Neuronal stem cell (in vitro differentiated cells): Measurements from ENCODE around the gene SLC2A9.

ENCODE experiments used
- DNase-seq: peaks from one replicate; pipeline ENCODE4 v3.0.0-alpha.2; 2013; ENCODE audit warnings: low spot score
- H2AFZ ChIP-seq: one replicate; pipeline ENCODE4 v1.6.1; 2013; ENCODE audit warnings: mild to moderate bottlenecking, low read length, inconsistent platforms
- H2AK5ac ChIP-seq: 2 replicates; pipeline ENCODE4 v1.6.1; 2013; ENCODE audit warnings: low read depth, mild to moderate bottlenecking, inconsistent platforms, low read length, moderate library complexity, mixed read lengths
- H2BK120ac ChIP-seq: 2 replicates; pipeline ENCODE4 v1.6.1; 2013; ENCODE audit warnings: low read depth, mild to moderate bottlenecking, inconsistent platforms, low read length, moderate library complexity, mixed read lengths
- H2BK12ac ChIP-seq: one replicate; pipeline ENCODE4 v1.6.1; 2013; ENCODE audit warnings: low read length, inconsistent platforms
- H2BK15ac ChIP-seq: 2 replicates; pipeline ENCODE4 v1.6.1; 2013; ENCODE audit warnings: mild to moderate bottlenecking, low read length, inconsistent platforms, mixed read lengths
- H2BK5ac ChIP-seq: one replicate; pipeline ENCODE4 v1.6.1; 2013; ENCODE audit warnings: inconsistent platforms, mild to moderate bottlenecking, low read length, moderate library complexity
- H3K14ac ChIP-seq: one replicate; pipeline ENCODE4 v1.6.1; 2013; ENCODE audit warnings: low read length, inconsistent platforms
- H3K18ac ChIP-seq: 2 replicates; pipeline ENCODE4 v1.6.1; 2013; ENCODE audit warnings: low read length, inconsistent platforms
- H3K23ac ChIP-seq: 2 replicates; pipeline ENCODE4 v1.6.1; 2013; ENCODE audit warnings: low read depth, mild to moderate bottlenecking, mixed read lengths, low read length, inconsistent platforms; ENCODE audit not compliant: poor library complexity
- H3K27ac ChIP-seq: replicated peaks from 3 replicates; pipeline ENCODE4 v1.5.1; 2013; ENCODE audit warnings: low read length, inconsistent platforms
- H3K27me3 ChIP-seq, 3 experiments: 2 replicates each; pipeline ENCODE4 v1.6.1; 2013; ENCODE audit warnings: low read length in 3 of 3, mild to moderate bottlenecking in 2 of 3, inconsistent platforms in 1 of 3, low read depth in 1 of 3, mixed read lengths in 1 of 3, moderate library complexity in 1 of 3; ENCODE audit not compliant: control insufficient read depth in 3 of 3, insufficient read depth in 3 of 3
- H3K36me3 ChIP-seq, 2 donors: replicated peaks in 1 of 2; 2 replicates each; pipeline ENCODE4 v1.6.1; 2013; ENCODE audit warnings: low read length in 2 of 2; ENCODE audit not compliant: control insufficient read depth in 2 of 2, insufficient read depth in 2 of 2
- H3K4ac ChIP-seq: 2 replicates; pipeline ENCODE4 v1.6.1; 2013; ENCODE audit warnings: inconsistent platforms, mild to moderate bottlenecking, low read length, moderate library complexity
- H3K4me1 ChIP-seq, 2 donors: 1 replicate in 1 of 2; 2 replicates in 1 of 2; pipeline ENCODE4 v1.6.1; 2013; ENCODE audit warnings: low read length in 2 of 2, low read depth in 1 of 2; ENCODE audit not compliant: control insufficient read depth in 2 of 2, insufficient read depth in 1 of 2
- H3K4me2 ChIP-seq: one replicate; pipeline ENCODE4 v1.6.1; 2013; ENCODE audit warnings: mild to moderate bottlenecking, low read length, inconsistent platforms; ENCODE audit not compliant: insufficient read depth, poor library complexity, severe bottlenecking
- H3K4me3 ChIP-seq, 2 donors: 2 replicates each; pipeline ENCODE4 v1.5.1; 2013; ENCODE audit warnings: low read length in 2 of 2, mild to moderate bottlenecking in 2 of 2, inconsistent platforms in 1 of 2, moderate library complexity in 1 of 2
- H3K79me1 ChIP-seq: one replicate; pipeline ENCODE4 v1.6.1; 2013; ENCODE audit warnings: low read depth, mild to moderate bottlenecking, inconsistent platforms, low read length, moderate library complexity
- H3K9ac ChIP-seq: one replicate; pipeline ENCODE4 v1.6.1; 2013; ENCODE audit warnings: mild to moderate bottlenecking, low read depth, low read length, inconsistent platforms; ENCODE audit not compliant: poor library complexity
- H3K9me3 ChIP-seq, 2 donors: replicated peaks in 1 of 2; 2 replicates each; pipeline versions ENCODE3 to v1.6.1; 2013; ENCODE audit warnings: low read length in 2 of 2, mild to moderate bottlenecking in 2 of 2, inconsistent platforms in 1 of 2, low read depth in 1 of 2, mixed read lengths in 1 of 2, moderate library complexity in 1 of 2; ENCODE audit not compliant: control insufficient read depth in 2 of 2, insufficient read depth in 1 of 2
- H4K8ac ChIP-seq: one replicate; pipeline ENCODE4 v1.6.1; 2013; ENCODE audit warnings: low read depth, mild to moderate bottlenecking, inconsistent platforms, low read length, moderate library complexity
- H4K91ac ChIP-seq: one replicate; pipeline ENCODE4 v1.6.1; 2013; ENCODE audit warnings: low read length, low read depth, mild to moderate bottlenecking, inconsistent platforms; ENCODE audit not compliant: poor library complexity
- WGBS, 2 donors: extraction: QIAGEN DNeasy Blood & Tissue Kit; methylation state at CpG; one replicate each; pipeline ENCODE4 v1.1.7; 2013; ENCODE audit warnings: missing lambda C conversion rate in 2 of 2, mixed read lengths in 1 of 2; ENCODE audit not compliant: insufficient read length in 2 of 2, insufficient replicate concordance in 1 of 2; ENCODE audit errors: extremely low coverage in 2 of 2; 5-methylcytosine and 5-hydroxymethylcytosine counted together

The SLC2A9 gene

DNA sequence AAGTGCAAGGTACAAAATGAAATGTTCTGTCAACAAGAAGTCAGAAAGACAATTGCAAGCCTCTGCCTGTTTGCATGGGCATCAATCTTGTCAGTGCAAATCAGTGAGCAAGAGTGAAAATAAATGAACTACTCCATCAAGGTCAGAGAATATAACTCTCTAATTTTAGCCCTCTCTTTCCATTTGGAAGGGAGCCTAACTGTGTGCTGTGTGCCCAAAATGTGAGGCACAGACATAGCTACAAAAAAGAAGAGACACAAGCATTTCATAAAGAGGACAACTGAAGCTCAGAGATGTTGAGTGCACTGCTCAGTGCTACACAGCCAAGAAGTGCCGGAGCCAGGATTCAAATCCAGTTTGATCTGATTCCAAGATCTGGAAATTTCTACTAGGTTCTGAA is 114.3 kb downstream of the SLC2A9 start:
- no CpG with 5 or more reads among the region's 1 CpG for WGBS, 2 donors
- H3K79me1 ChIP-seq = no peaks in the 10 kb centered on the region
- H3K36me3 ChIP-seq = no peaks in the 10 kb centered on the region
- H2BK15ac ChIP-seq = no peak overlapping the region
- H3K4me2 ChIP-seq = no peak overlapping the region
- no peak overlapping the region for H2BK120ac ChIP-seq
- H4K8ac ChIP-seq = no peak overlapping the region
- no peaks in the 10 kb centered on the region for H3K9me3 ChIP-seq
- H2BK12ac ChIP-seq = no peak overlapping the region
- H3K4ac ChIP-seq = no peak overlapping the region
- no peak overlapping the region for H3K4me3 ChIP-seq
- no peak overlapping the region for H2BK5ac ChIP-seq
- no peaks in the 10 kb centered on the region for H3K27me3 ChIP-seq
- no peak overlapping the region for H2AFZ ChIP-seq
- no peak overlapping the region for H4K91ac ChIP-seq
- H3K14ac ChIP-seq = no peak overlapping the region
- DNase-seq = no peak
- H3K4me1 ChIP-seq = no peaks in the 10 kb centered on the region
- no peak overlapping the region for H3K18ac ChIP-seq
- H2AK5ac ChIP-seq = no peak overlapping the region
- H3K23ac ChIP-seq = no peak overlapping the region
- no peak overlapping the region for H3K9ac ChIP-seq
- no peak overlapping the region for H3K27ac ChIP-seq

DNA sequence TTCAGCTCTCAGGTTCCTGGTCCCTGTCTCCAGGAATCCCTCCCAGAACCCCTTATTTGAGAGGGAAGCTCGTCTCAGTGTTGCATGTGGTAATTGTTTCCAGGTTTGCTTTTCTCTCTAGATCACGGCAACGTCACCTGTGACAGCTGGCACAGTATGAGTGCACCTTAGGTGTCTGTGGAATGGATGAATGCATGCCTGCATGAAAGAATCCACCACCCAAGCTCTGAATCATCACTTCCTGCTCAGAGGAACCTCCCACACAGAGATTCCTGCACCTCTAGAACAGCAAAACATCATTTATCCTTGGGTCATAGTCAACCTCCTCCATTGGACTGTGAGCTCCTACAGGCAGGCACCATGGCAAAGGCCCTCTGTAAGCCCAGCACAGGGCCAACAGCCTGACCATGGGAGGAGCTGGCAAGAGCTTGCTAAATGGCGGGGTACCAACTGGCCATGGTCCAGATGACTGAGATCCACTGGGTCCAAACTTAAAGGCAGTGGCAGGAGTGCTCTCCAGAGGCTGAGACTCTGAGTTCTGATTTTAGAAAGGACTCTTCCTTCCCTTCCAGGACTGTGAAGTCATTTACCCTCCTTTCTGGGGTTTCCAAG is 116.2 kb downstream of the SLC2A9 start:
- Histone ChIP-seq H2BK120ac (no peak overlapping the region), H3K27ac (no peak overlapping the region), H3K79me1 (no peaks in the 10 kb centered on the region), H4K8ac (no peak overlapping the region), H4K91ac (no peak overlapping the region), H3K23ac (no peak overlapping the region), H2BK5ac (no peak overlapping the region), H3K4ac (no peak overlapping the region), H3K4me1 (peaks cover 0 to 3% of the 10 kb centered on the region in 2 donors), H3K27me3 (no peaks in the 10 kb centered on the region), H2AK5ac (no peak overlapping the region), H3K36me3 (no peaks in the 10 kb centered on the region), H2BK15ac (no peak overlapping the region), H3K9me3 (no peaks in the 10 kb centered on the region), H3K14ac (no peak overlapping the region), H3K4me2 (no peak overlapping the region), H2BK12ac (no peak overlapping the region), H3K4me3 (no peak overlapping the region), H2AFZ (no peak overlapping the region), H3K9ac (no peak overlapping the region), H3K18ac (no peak overlapping the region)
- DNase-seq = no peak
- no CpG with 5 or more reads among the region's 4 CpGs for WGBS, 2 donors

GRCh38 chr4:9903317-9903716 is 118.0 kb downstream of the SLC2A9 start:
- no peak overlapping the region for H2BK5ac ChIP-seq
- H3K27me3 ChIP-seq = peaks cover 0 to 3% (median 0%) of the 10 kb centered on the region in 3 experiments
- H3K27ac ChIP-seq = no peak overlapping the region
- no peaks in the 10 kb centered on the region for H3K9me3 ChIP-seq
- H3K9ac ChIP-seq = no peak overlapping the region
- no peak overlapping the region for H3K14ac ChIP-seq
- H3K79me1 ChIP-seq = no peaks in the 10 kb centered on the region
- no peak overlapping the region for H3K18ac ChIP-seq
- H3K4me1 ChIP-seq = peaks cover 0 to 3% of the 10 kb centered on the region in 2 donors
- no peak overlapping the region for H3K4ac ChIP-seq
- H3K36me3 ChIP-seq = no peaks in the 10 kb centered on the region
- no peak overlapping the region for H2BK12ac ChIP-seq
- H3K4me2 ChIP-seq = no peak overlapping the region
- no CpG with 5 or more reads among the region's 3 CpGs for WGBS, 2 donors
- H2AK5ac ChIP-seq = no peak overlapping the region
- no peak overlapping the region for H2BK15ac ChIP-seq
- H4K8ac ChIP-seq = no peak overlapping the region
- no peak for DNase-seq
- no peak overlapping the region for H4K91ac ChIP-seq
- no peak overlapping the region for H2BK120ac ChIP-seq
- H2AFZ ChIP-seq = no peak overlapping the region
- no peak overlapping the region for H3K4me3 ChIP-seq
- no peak overlapping the region for H3K23ac ChIP-seq

DNA sequence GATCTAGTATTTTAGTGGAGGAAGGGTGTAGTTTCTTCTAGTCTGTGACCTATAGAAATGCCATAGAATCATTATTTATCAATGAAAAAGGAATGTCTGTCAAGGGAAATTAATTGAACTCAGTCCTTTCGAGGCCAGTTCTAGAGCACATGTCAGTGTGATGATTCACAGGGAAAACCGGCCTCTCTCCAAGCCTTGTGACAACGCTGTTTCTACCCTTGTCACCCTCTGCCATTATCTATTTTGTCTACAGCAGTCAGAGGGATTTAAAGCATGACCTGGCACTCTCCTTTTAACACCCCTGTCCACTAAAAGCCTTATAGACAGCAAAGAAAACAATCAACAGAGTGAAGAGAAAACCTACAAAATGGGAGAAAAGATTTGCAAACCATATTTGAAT is 120.0 kb downstream of the SLC2A9 start:
- Histone ChIP-seq H4K91ac (no peak overlapping the region), H3K4me1 (peaks cover 0 to 3% of the 10 kb centered on the region in 2 donors), H3K9ac (no peak overlapping the region), H3K9me3 (no peaks in the 10 kb centered on the region), H3K79me1 (no peaks in the 10 kb centered on the region), H3K4me3 (no peak overlapping the region), H2AFZ (no peak overlapping the region), H3K18ac (no peak overlapping the region), H3K23ac (no peak overlapping the region), H2BK12ac (no peak overlapping the region), H4K8ac (no peak overlapping the region), H2AK5ac (no peak overlapping the region), H2BK15ac (no peak overlapping the region), H3K27me3 (peaks cover 0 to 3% (median 0%) of the 10 kb centered on the region in 3 experiments), H3K4ac (no peak overlapping the region), H3K27ac (no peak overlapping the region), H3K14ac (no peak overlapping the region), H2BK120ac (no peak overlapping the region), H3K4me2 (no peak overlapping the region), H3K36me3 (no peaks in the 10 kb centered on the region), H2BK5ac (no peak overlapping the region)
- no peak for DNase-seq
- WGBS, 2 donors = no CpG with 5 or more reads among the region's 3 CpGs
